GM23248 (cell line): ENCODE results near the gene MID1. TPM values are rescaled to one million over a fixed set of nuclear protein-coding genes. Genes with fewer than 3 reads are reported as not detected.

Source experiments
- DNase-seq: peaks from one replicate; pipeline ENCODE4 v3.0.0-alpha.2; 2015
- H2AFZ ChIP-seq: fragments of 200-600 bp; sonication (generic); 2 replicates; pipeline ENCODE4 v1.6.1; 2016; ENCODE audit warnings: antibody characterized with exemption
- H3F3A ChIP-seq: fragments of 200-600 bp; sonication (generic); 2 replicates; pipeline ENCODE4 v1.6.1; 2016; ENCODE audit warnings: mild to moderate bottlenecking, antibody characterized with exemption, mixed run types; ENCODE audit not compliant: insufficient read depth
- H3K27ac ChIP-seq: fragments of 200-600 bp; sonication (generic); 2 replicates; pipeline ENCODE4 v1.5.1; 2016; ENCODE audit warnings: mild to moderate bottlenecking
- H3K27me3 ChIP-seq: fragments of 200-600 bp; sonication (generic); replicated peaks from 2 replicates; pipeline ENCODE4 v1.6.1; 2016; ENCODE audit warnings: mild to moderate bottlenecking; ENCODE audit not compliant: insufficient read depth
- H3K36me3 ChIP-seq: fragments of 200-600 bp; sonication (generic); 2 replicates; pipeline ENCODE4 v1.6.1; 2016; ENCODE audit warnings: low read depth, mild to moderate bottlenecking
- H3K4me1 ChIP-seq: fragments of 200-600 bp; sonication (generic); 2 replicates; pipeline ENCODE4 v1.6.1; 2016; ENCODE audit warnings: mild to moderate bottlenecking; ENCODE audit not compliant: insufficient read depth
- H3K4me2 ChIP-seq: fragments of 200-600 bp; sonication (generic); one replicate; pipeline ENCODE4 v1.6.1; 2016; ENCODE audit warnings: mild to moderate bottlenecking; ENCODE audit not compliant: unreplicated experiment
- H3K4me3 ChIP-seq: fragments of 200-600 bp; sonication (generic); 2 replicates; pipeline ENCODE4 v1.5.1; 2016; ENCODE audit warnings: mild to moderate bottlenecking
- H3K79me2 ChIP-seq: fragments of 200-600 bp; sonication (generic); 2 replicates; pipeline ENCODE4 v1.6.1; 2016; ENCODE audit warnings: mild to moderate bottlenecking; ENCODE audit not compliant: insufficient read depth
- H3K9ac ChIP-seq: fragments of 200-600 bp; sonication (generic); 2 replicates; pipeline ENCODE4 v1.6.1; 2016; ENCODE audit warnings: mild to moderate bottlenecking
- H3K9me2 ChIP-seq: fragments of 200-600 bp; sonication (generic); 2 replicates; pipeline ENCODE4 v1.6.1; 2016; ENCODE audit warnings: mixed run types, mild to moderate bottlenecking, moderate library complexity; ENCODE audit not compliant: insufficient read depth
- H3K9me3 ChIP-seq: fragments of 200-600 bp; sonication (generic); one replicate; pipeline ENCODE4 v1.6.1; 2017; ENCODE audit warnings: low read depth
- H4K20me1 ChIP-seq: fragments of 200-600 bp; sonication (generic); 2 replicates; pipeline ENCODE4 v1.6.0; 2016; ENCODE audit not compliant: insufficient read depth
- EZH2 ChIP-seq: fragments of 200-600 bp; sonication (generic); IDR thresholded peaks from 2 replicates; pipeline ENCODE4 v1.6.1; 2018; ENCODE audit warnings: antibody characterized with exemption, mild to moderate bottlenecking; ENCODE audit not compliant: insufficient read depth, poor library complexity, severe bottlenecking
- EZH2phosphoT487 ChIP-seq: fragments of 200-600 bp; sonication (generic); IDR thresholded peaks from 2 replicates; pipeline ENCODE4 v1.6.1; 2018; ENCODE audit warnings: antibody characterized with exemption, moderate library complexity, mild to moderate bottlenecking, low read depth; ENCODE audit not compliant: insufficient read depth
- WGBS, 2 experiments: methylation state at CpG; one replicate each; pipeline ENCODE4 v1.1.6; 2015 to 2017; ENCODE audit warnings: low lambda C conversion rate in 2 of 2, low coverage in 1 of 2; ENCODE audit errors: missing lambda C conversion rate in 2 of 2; 5-methylcytosine and 5-hydroxymethylcytosine counted together
- in situ Hi-C: fragments of 300-500 bp; cut with MboI; formaldehyde crosslinking; loops from 2 replicates; pipeline ENCODE4 v1.15.0; 2020
- polyA plus RNA-seq: library from polyadenylated mRNA; unstranded; fragments of >200 nt; fragmentation: Nextera tagmentation; extraction: Ambion mirVana; gene quantifications from 2 replicates; pipeline ENCODE4 v1.2.1, GENCODE V29; 2016
- total RNA-seq: library from RNA; depleted of rRNA; stranded (reverse); fragments of >200 nt; shearing (Covaris generic); gene quantifications from 2 replicates; pipeline ENCODE4 v1.2.3, GENCODE V29; 2014

Gene MID1
- total and polyA plus RNA-seq, 2 experiments from 2014 or later: 5.6 to 5.9 TPM

- Histone ChIP-seq H3K9me3 (no peaks in the 10 kb centered on the region), H2AFZ (no peak overlapping the region), H3K27ac (no peak overlapping the region), H3K27me3 (no peaks in the 10 kb centered on the region), H3K4me2 (no peak overlapping the region), H3K9me2 (no peaks in the 10 kb centered on the region), H3F3A (peaks cover 7% of the 10 kb centered on the region; the same call in 1 of the 2 replicates), H4K20me1 (no peaks in the 10 kb centered on the region), H3K4me1 (peaks cover 12% of the 10 kb centered on the region), H3K4me3 (no peak overlapping the region), H3K9ac (no peak overlapping the region), H3K79me2 (no peaks in the 10 kb centered on the region), H3K36me3 (no peaks in the 10 kb centered on the region)
- in situ Hi-C loops: no loop called here
- no peak for DNase-seq
- TF ChIP-seq EZH2: no peak
- no peak for TF ChIP-seq EZH2phosphoT487
- WGBS, 2 experiments: 89 to 95% methylated on average over 3 of the region's 3 CpGs
Observed at GRCh38 chrX:10628906-10629305, 8.5 kb upstream of the MID1 start.

- H3K27me3 ChIP-seq: no peaks in the 10 kb centered on the region
- peaks cover 15% of the 10 kb centered on the region for H3K4me1 ChIP-seq
- in situ Hi-C loops: loop anchor here (25.0 kb wide), 1 partner anchor 410 kb away; no protein-coding TSS in a partner anchor
- H2AFZ ChIP-seq: no peak overlapping the region
- TF ChIP-seq EZH2 (no peak), EZH2phosphoT487 (no peak)
- peaks cover 18% of the 10 kb centered on the region for H3K79me2 ChIP-seq
- H3K4me3 ChIP-seq: no peak overlapping the region
- H4K20me1 ChIP-seq: no peaks in the 10 kb centered on the region
- H3F3A ChIP-seq: no peaks in the 10 kb centered on the region
- H3K9ac ChIP-seq: no peak overlapping the region
- no peaks in the 10 kb centered on the region for H3K9me2 ChIP-seq
- no peak overlapping the region for H3K4me2 ChIP-seq
- WGBS, 2 experiments: 51 to 62% methylated on average over 3 of the region's 3 CpGs
- DNase-seq: no peak
- H3K9me3 ChIP-seq: no peaks in the 10 kb centered on the region
- no peaks in the 10 kb centered on the region for H3K36me3 ChIP-seq
- H3K27ac ChIP-seq: no peak overlapping the region
Observed at GRCh38 chrX:10622197-10622596, 1.8 kb upstream of the MID1 start.

- Histone ChIP-seq H3K4me2 (peak overlapping the region; percentile 96), H3K4me3 (peak overlapping the region; percentile 89), H3K9me2 (no peaks in the 10 kb centered on the region), H3K79me2 (peaks cover 39% of the 10 kb centered on the region), H3K9me3 (no peaks in the 10 kb centered on the region), H3K36me3 (no peaks in the 10 kb centered on the region), H3F3A (no peaks in the 10 kb centered on the region), H4K20me1 (no peaks in the 10 kb centered on the region), H3K27me3 (no peaks in the 10 kb centered on the region), H3K9ac (peak overlapping the region; percentile 81), H3K27ac (peak overlapping the region; percentile 65), H2AFZ (peak overlapping the region; percentile 87), H3K4me1 (peaks cover 27% of the 10 kb centered on the region)
- WGBS, 2 experiments: 1% methylated on average over 10 to 11 of the region's 11 CpGs
- TF ChIP-seq EZH2phosphoT487 (no peak), EZH2 (no peak)
- in situ Hi-C loops: loop anchor here (25.0 kb wide), 1 partner anchor 407 kb away; no protein-coding TSS in a partner anchor
- peak; percentile 48 for DNase-seq
Observed at GRCh38 chrX:10619425-10620046, 849 bp downstream of the MID1 start.

GRCh38 chrX:10618961-10619360, 1.4 kb downstream of the MID1 start:
- Histone ChIP-seq H3K9ac (peak overlapping the region; percentile 81), H3K27ac (no peak overlapping the region), H3F3A (no peaks in the 10 kb centered on the region), H3K9me3 (no peaks in the 10 kb centered on the region), H3K9me2 (no peaks in the 10 kb centered on the region), H3K4me1 (peaks cover 27% of the 10 kb centered on the region), H3K27me3 (no peaks in the 10 kb centered on the region), H3K4me2 (peak overlapping the region; percentile 96), H4K20me1 (no peaks in the 10 kb centered on the region), H3K79me2 (peaks cover 45% of the 10 kb centered on the region), H3K4me3 (peak overlapping the region; percentile 89), H2AFZ (peak overlapping the region; percentile 87), H3K36me3 (no peaks in the 10 kb centered on the region)
- TF ChIP-seq EZH2: no peak
- no peak for TF ChIP-seq EZH2phosphoT487
- peak; percentile 43 for DNase-seq
- in situ Hi-C loops: loop anchor here (25.0 kb wide), 1 partner anchor 407 kb away; no protein-coding TSS in a partner anchor
- 0% methylated on average over 6 to 13 of the region's 13 CpGs for WGBS, 2 experiments
